ENCODE results near the gene SOAT1.
A peak's percentile ranks its signal among the peaks of the same experiment; 100 is the strongest.

SOAT1 gene

GRCh38 chr1:179303200-179303785 lies 9.7 kb downstream of the SOAT1 start:
- CTCF ChIA-PET = interaction anchor here (0.6 to 1.5 kb wide), 3 partner anchors 9 to 802 kb away, joined by 4 to 7 read pairs (median 5); partner anchors contain the start of gene SOAT1
- POLR2A ChIA-PET = interaction anchor here (0.7 kb wide), 1 partner anchor 276 kb away, joined by 4 read pairs; no protein-coding TSS in a partner anchor
- TF ChIP-seq ZNF621 (tag by site-specific recombination; IDR thresholded peaks at IDR 0.05) (no peak), ATF2 (tag by site-specific recombination; IDR thresholded peaks at IDR 0.05; ENCODE audit: low read depth) (peak; percentile 71), ZNF324 (tag by site-specific recombination; IDR thresholded peaks at IDR 0.05) (no peak), FEZF1 (tag by site-specific recombination; IDR thresholded peaks at IDR 0.05) (peak; percentile 67), ZSCAN23 (tag by site-specific recombination; IDR thresholded peaks at IDR 0.05) (no peak), ZNF18 (tag by site-specific recombination; IDR thresholded peaks at IDR 0.05) (no peak), KLF16 (tag by site-specific recombination; IDR thresholded peaks at IDR 0.05) (0 out of 2 replicates have a peak, but pooled peaks have one; percentile 20), ZNF777 (tag by site-specific recombination; IDR thresholded peaks at IDR 0.05; ENCODE audit: borderline replicate concordance) (no peak), PRDM4 (tag by site-specific recombination; IDR thresholded peaks at IDR 0.05) (no peak), TCF7L2 (IDR thresholded peaks at IDR 0.05; ENCODE audit: borderline replicate concordance, low read depth, low read length) (peak; percentile 85), ZBTB17 (tag by site-specific recombination; IDR thresholded peaks at IDR 0.05) (peak; percentile 35; the same call in 1 of the 2 replicates), ZNF571 (tag by site-specific recombination; IDR thresholded peaks at IDR 0.05) (no peak), SCRT2 (tag by site-specific recombination; IDR thresholded peaks at IDR 0.05) (peak; percentile 34; the same call in 1 of the 2 replicates), ZNF791 (tag by site-specific recombination; IDR thresholded peaks at IDR 0.05) (no peak), ZNF837 (tag by site-specific recombination; IDR thresholded peaks at IDR 0.05) (no peak), ZNF302 (tag by site-specific recombination; IDR thresholded peaks at IDR 0.05; ENCODE audit: low read depth) (no peak), ZBTB8A (tag by site-specific recombination; IDR thresholded peaks at IDR 0.05) (peak; percentile 36; the same call in 1 of the 2 replicates), PRDM10 (tag by site-specific recombination; IDR thresholded peaks at IDR 0.05) (no peak), ZNF426 (tag by site-specific recombination; IDR thresholded peaks at IDR 0.05) (no peak), OSR2 (tag by site-specific recombination; IDR thresholded peaks at IDR 0.05) (peak; percentile 84; the same call in 1 of the 2 replicates), ZNF274 (IDR thresholded peaks at IDR 0.05; ENCODE audit: low read length) (no peak), ZNF274 (tag by site-specific recombination; IDR thresholded peaks at IDR 0.05; ENCODE audit: borderline replicate concordance) (no peak), IKZF3 (tag by site-specific recombination; IDR thresholded peaks at IDR 0.05) (peak; percentile 27; the same call in 1 of the 2 replicates), ZNF843 (tag by site-specific recombination; IDR thresholded peaks at IDR 0.05) (peak; percentile 74), ZNF366 (tag by site-specific recombination; conservative IDR thresholded peaks at IDR 0.05) (peak; percentile 67), REST (tag by site-specific recombination; IDR thresholded peaks at IDR 0.05) (no peak)

More at GRCh38 chr1:179303200-179303785, 9.7 kb downstream of the SOAT1 start:
- Histone ChIP-seq H3K4me1 (ENCODE audit: control insufficient read depth, insufficient read depth, low read length) (no peaks in the 10 kb centered on the region), H3K27ac (ENCODE audit: extremely low read depth, low read depth, low read length) (no peak overlapping the region), H3K36me3 (ENCODE audit: control insufficient read depth in 2 of 2, insufficient read depth in 1 of 2, low read length in 2 of 2) (peaks cover 4 to 27% of the 10 kb centered on the region in 2 experiments; a peak in 2 of 3 replicates), H3K9me3 (ENCODE audit: control insufficient read depth, insufficient read depth, low read depth, low read length) (no peaks in the 10 kb centered on the region), H3K4me3 (ENCODE audit: low read depth, low read length) (no peak overlapping the region)

Measured in HEK293 (cell line).